Neural progenitor cell (in vitro differentiated cells): ENCODE measurements around the gene TSPAN3. TPM values are rescaled to one million over a fixed set of nuclear protein-coding genes. Genes with fewer than 3 reads are reported as not detected.

ENCODE experiments used
- DNase-seq: peaks from one replicate; pipeline ENCODE4 v3.0.0-alpha.2; 2016; ENCODE audit warnings: low spot score
- H2AFZ ChIP-seq: fragments of 200-600 bp; sonication (generic); replicated peaks from 2 replicates; pipeline ENCODE4 v1.6.1; 2016; ENCODE audit warnings: antibody characterized with exemption
- H3F3A ChIP-seq: fragments of 200-600 bp; sonication (generic); 2 replicates; pipeline ENCODE4 v1.6.1; 2016; ENCODE audit warnings: antibody characterized with exemption, low read depth
- H3K27ac ChIP-seq: fragments of 200-600 bp; sonication (generic); 2 replicates; pipeline ENCODE4 v1.5.1; 2016; ENCODE audit warnings: mild to moderate bottlenecking
- H3K27me3 ChIP-seq: fragments of 200-600 bp; sonication (generic); 2 replicates; pipeline ENCODE4 v1.6.1; 2016; ENCODE audit warnings: mild to moderate bottlenecking, moderate library complexity
- H3K36me3 ChIP-seq: fragments of 200-600 bp; sonication (generic); 2 replicates; pipeline ENCODE4 v1.5.1; 2016
- H3K4me1 ChIP-seq: fragments of 200-600 bp; sonication (generic); 2 replicates; pipeline ENCODE4 v1.6.1; 2016; ENCODE audit warnings: mixed run types
- H3K4me2 ChIP-seq: fragments of 200-600 bp; sonication (generic); 2 replicates; pipeline ENCODE4 v1.6.1; 2016
- H3K4me3 ChIP-seq: fragments of 200-600 bp; sonication (generic); 2 replicates; pipeline ENCODE4 v1.5.1; 2016
- H3K79me2 ChIP-seq: fragments of 200-600 bp; sonication (generic); 2 replicates; pipeline ENCODE4 v1.6.1; 2016; ENCODE audit warnings: low read depth
- H3K9ac ChIP-seq: fragments of 200-600 bp; sonication (generic); 2 replicates; pipeline ENCODE4 v1.6.1; 2016
- H3K9me3 ChIP-seq: fragments of 200-600 bp; sonication (generic); 2 replicates; pipeline ENCODE4 v1.5.1; 2016; ENCODE audit warnings: low read depth
- H4K20me1 ChIP-seq: fragments of 200-600 bp; sonication (generic); 2 replicates; pipeline ENCODE4 v1.6.1; 2016; ENCODE audit warnings: low read depth
- H3K27ac Mint-ChIP-seq: 3 replicates; pipeline ENCODE4 v1.8.0; 2021; ENCODE audit warnings: mixed read lengths
- H3K27me3 Mint-ChIP-seq: 2 replicates; pipeline ENCODE4 v1.8.0; 2022; ENCODE audit warnings: low read depth, mild to moderate bottlenecking, inconsistent platforms, moderate library complexity, mixed read lengths; ENCODE audit not compliant: insufficient read depth
- H3K36me3 Mint-ChIP-seq: 3 replicates; pipeline ENCODE4 v1.8.0; 2021; ENCODE audit warnings: mixed read lengths
- H3K4me1 Mint-ChIP-seq: 3 replicates; pipeline ENCODE4 v1.8.0; 2021; ENCODE audit warnings: mixed read lengths
- H3K4me3 Mint-ChIP-seq: 3 replicates; pipeline ENCODE4 v1.8.0; 2021; ENCODE audit warnings: mild to moderate bottlenecking, moderate library complexity, mixed read lengths
- H3K9me3 Mint-ChIP-seq: 3 replicates; pipeline ENCODE4 v1.8.0; 2020; ENCODE audit warnings: mixed read lengths
- CTCF ChIP-seq: fragments of 200-600 bp; sonication (generic); IDR thresholded peaks from 2 replicates; pipeline ENCODE4 v1.5.1; 2017; ENCODE audit warnings: antibody characterized with exemption, mild to moderate bottlenecking
- EZH2 ChIP-seq: fragments of 200-600 bp; sonication (generic); IDR thresholded peaks from 2 replicates; pipeline ENCODE4 v1.6.1; 2017; ENCODE audit warnings: antibody characterized with exemption, mild to moderate bottlenecking, moderate library complexity
- EZH2phosphoT487 ChIP-seq: fragments of 200-600 bp; sonication (generic); IDR thresholded peaks from 2 replicates; pipeline ENCODE4 v1.6.1; 2017; ENCODE audit warnings: antibody characterized with exemption
- total RNA-seq: library from RNA; depleted of rRNA; stranded (reverse); fragments of >200 nt; gene quantifications from 2 replicates; pipeline ENCODE4 v1.2.3, GENCODE V29; 2015; ENCODE audit warnings: low replicate concordance

Gene TSPAN3
- total RNA-seq, 1 donor from 2014 or later, result 474 TPM

DNA sequence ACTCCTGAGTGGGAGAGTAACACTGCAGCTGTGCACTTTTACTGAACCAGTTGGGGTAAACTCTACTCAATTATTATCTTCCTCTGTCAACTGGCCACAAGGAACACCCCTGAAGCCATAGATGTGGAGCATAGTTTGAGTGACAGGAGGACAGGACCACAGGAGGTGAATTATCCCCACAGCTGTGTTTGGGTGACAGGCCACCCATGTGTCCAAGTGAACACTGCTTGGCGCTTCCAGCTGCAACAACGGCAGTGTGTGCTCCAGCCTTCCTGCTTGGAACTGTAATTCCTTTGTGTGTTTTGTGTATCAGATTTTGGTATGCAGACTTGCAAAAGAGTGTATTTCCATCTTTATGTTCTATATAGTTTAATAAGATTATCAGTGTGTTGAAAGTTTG, 20.2 kb upstream of the TSPAN3 start:
- TF ChIP-seq EZH2, result no peak
- no peak for TF ChIP-seq EZH2phosphoT487
- no peak for TF ChIP-seq CTCF
- no peaks in the 10 kb centered on the region for H3K79me2 ChIP-seq
- H3K36me3 Mint-ChIP-seq, result no peaks in the 10 kb centered on the region

GRCh38 chr15:77087213-77087612, 16.3 kb upstream of the TSPAN3 start:
- H3K36me3 Mint-ChIP-seq, result no peaks in the 10 kb centered on the region
- peaks cover 9% of the 10 kb centered on the region for H3F3A ChIP-seq

More for the DNA sequence above, 20.2 kb upstream of the TSPAN3 start:
- no peak for DNase-seq
- Histone ChIP-seq H3K36me3 (no peaks in the 10 kb centered on the region), H3K9me3 (no peaks in the 10 kb centered on the region), H3K4me2 (no peak overlapping the region), H3K27ac (no peak overlapping the region), H3K9ac (no peak overlapping the region), H3K4me3 (no peak overlapping the region), H3F3A (no peaks in the 10 kb centered on the region), H3K4me1 (no peaks in the 10 kb centered on the region), H2AFZ (no peak overlapping the region), H4K20me1 (no peaks in the 10 kb centered on the region), H3K27me3 (no peaks in the 10 kb centered on the region)
- no peak overlapping the region for H3K4me3 Mint-ChIP-seq
- no peaks in the 10 kb centered on the region for H3K9me3 Mint-ChIP-seq
- peaks cover 1% of the 10 kb centered on the region for H3K4me1 Mint-ChIP-seq
- no peak overlapping the region for H3K27ac Mint-ChIP-seq
- peaks cover 2% of the 10 kb centered on the region for H3K27me3 Mint-ChIP-seq

DNA sequence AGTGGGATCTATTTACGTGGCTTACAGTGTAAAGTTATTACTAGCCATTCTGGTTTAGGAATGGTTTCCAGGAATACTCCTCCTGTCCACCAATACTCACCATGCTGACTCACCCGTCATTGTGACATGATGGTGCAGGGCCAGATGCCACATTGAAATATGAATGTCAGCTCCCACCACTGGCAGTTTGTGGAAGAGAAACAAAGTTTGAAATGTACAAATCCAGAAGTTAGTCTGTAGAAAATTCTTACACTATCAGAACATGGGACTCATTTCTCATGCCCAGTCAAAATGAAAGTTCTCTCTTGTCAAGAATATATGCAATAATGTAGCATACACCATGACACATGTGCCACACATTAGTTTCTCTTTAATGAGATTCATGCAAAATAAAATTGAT, 14.4 kb upstream of the TSPAN3 start:
- Histone ChIP-seq H3K79me2 (no peaks in the 10 kb centered on the region), H3F3A (peaks cover 9% of the 10 kb centered on the region), H3K36me3 (no peaks in the 10 kb centered on the region), H3K27me3 (no peaks in the 10 kb centered on the region), H2AFZ (no peak overlapping the region), H3K4me3 (no peak overlapping the region), H3K9ac (no peak overlapping the region), H3K4me2 (no peak overlapping the region), H3K27ac (no peak overlapping the region), H3K9me3 (no peaks in the 10 kb centered on the region), H4K20me1 (no peaks in the 10 kb centered on the region), H3K4me1 (peaks cover 3% of the 10 kb centered on the region)
- TF ChIP-seq EZH2phosphoT487 (no peak), EZH2 (no peak)
- Mint-ChIP-seq H3K4me1 (peaks cover 7% of the 10 kb centered on the region), H3K27ac (no peak overlapping the region), H3K9me3 (no peaks in the 10 kb centered on the region), H3K27me3 (peaks cover 9% of the 10 kb centered on the region), H3K4me3 (no peak overlapping the region), H3K36me3 (no peaks in the 10 kb centered on the region)
- DNase-seq, result no peak

More at GRCh38 chr15:77087213-77087612, 16.3 kb upstream of the TSPAN3 start:
- Mint-ChIP-seq H3K4me1 (peaks cover 7% of the 10 kb centered on the region), H3K27me3 (peaks cover 9% of the 10 kb centered on the region), H3K4me3 (no peak overlapping the region), H3K27ac (no peak overlapping the region), H3K9me3 (no peaks in the 10 kb centered on the region)
- TF ChIP-seq EZH2phosphoT487, result no peak
- no peak for TF ChIP-seq CTCF
- TF ChIP-seq EZH2, result no peak
- no peak overlapping the region for H3K27ac ChIP-seq
- H3K9ac ChIP-seq, result no peak overlapping the region
- no peaks in the 10 kb centered on the region for H3K36me3 ChIP-seq
- no peak overlapping the region for H3K4me2 ChIP-seq
- DNase-seq, result no peak
- no peaks in the 10 kb centered on the region for H4K20me1 ChIP-seq
- no peaks in the 10 kb centered on the region for H3K9me3 ChIP-seq
- H3K27me3 ChIP-seq, result no peaks in the 10 kb centered on the region
- H3K4me3 ChIP-seq, result no peak overlapping the region
- H3K4me1 ChIP-seq, result peaks cover 3% of the 10 kb centered on the region
- H2AFZ ChIP-seq, result no peak overlapping the region
- no peaks in the 10 kb centered on the region for H3K79me2 ChIP-seq

DNA sequence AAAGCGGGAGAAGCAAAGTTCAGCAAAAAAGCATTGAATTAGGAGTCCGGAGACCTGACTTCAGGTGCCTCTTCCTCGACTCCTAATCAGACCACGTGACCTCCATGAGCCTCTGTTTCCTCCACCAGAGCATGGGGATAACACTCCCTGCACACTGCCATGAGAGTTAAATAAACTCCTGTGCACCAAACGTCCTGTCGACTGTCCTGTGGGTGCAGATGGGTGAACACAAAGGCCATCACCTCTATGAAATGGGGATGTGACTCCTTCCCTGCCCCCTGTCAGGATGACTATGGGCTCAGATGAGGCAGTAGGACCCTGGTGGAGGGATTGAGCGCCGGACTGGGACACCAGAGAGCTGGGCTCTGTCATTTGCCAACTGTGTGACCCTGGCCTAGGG, 13.5 kb upstream of the TSPAN3 start:
- no peaks in the 10 kb centered on the region for H3K79me2 ChIP-seq
- DNase-seq, result no peak
- Mint-ChIP-seq H3K36me3 (no peaks in the 10 kb centered on the region), H3K27ac (no peak overlapping the region), H3K4me3 (no peak overlapping the region), H3K9me3 (no peaks in the 10 kb centered on the region), H3K4me1 (peaks cover 7% of the 10 kb centered on the region), H3K27me3 (peaks cover 9% of the 10 kb centered on the region)
- no peak overlapping the region for H3K9ac ChIP-seq
- H4K20me1 ChIP-seq, result no peaks in the 10 kb centered on the region
- H3F3A ChIP-seq, result peaks cover 9% of the 10 kb centered on the region
- no peak overlapping the region for H3K4me3 ChIP-seq
- no peak overlapping the region for H3K4me2 ChIP-seq
- H3K27ac ChIP-seq, result no peak overlapping the region
- no peaks in the 10 kb centered on the region for H3K27me3 ChIP-seq
- peaks cover 3% of the 10 kb centered on the region for H3K4me1 ChIP-seq
- TF ChIP-seq EZH2, result no peak
- TF ChIP-seq EZH2phosphoT487, result no peak
- no peak for TF ChIP-seq CTCF
- H3K9me3 ChIP-seq, result no peaks in the 10 kb centered on the region
- no peaks in the 10 kb centered on the region for H3K36me3 ChIP-seq
- H2AFZ ChIP-seq, result peak overlapping the region; percentile 35
